BJ (cell line): ENCODE measurements around the gene ZNF578. TPM values are rescaled to one million over a fixed set of nuclear protein-coding genes. Genes with fewer than 3 reads are reported as not detected.
"Not testable (repeated sequence)": the region's sequence is repeated elsewhere in the genome, so short reads cannot be mapped to it uniquely, and the experiment has no call there.

ENCODE experiments used
- CTCF ChIA-PET: fragments of 350-600 bp; formaldehyde crosslinking; extraction: SDS; loops from one replicate; lab custom pipeline; 2021; ENCODE audit warnings: antibody characterized with exemption, inconsistent platforms; lab: Yijun Ruan, JAX
- POLR2A ChIA-PET: fragments of 300-600 bp; sonication (Branson Sonifier 250); formaldehyde crosslinking; extraction: SDS; loops from one replicate; lab custom pipeline; 2021; ENCODE audit warnings: antibody characterized with exemption; lab: Charles Lee
- DNase-seq: peaks from one replicate; pipeline ENCODE4 v3.0.0-alpha.2; 2011; ENCODE audit warnings: low read depth
- H3K27me3 ChIP-seq: 2 replicates; pipeline ENCODE4 v1.6.0; 2011; ENCODE audit warnings: low read length; ENCODE audit not compliant: control insufficient read depth, insufficient read depth
- H3K36me3 ChIP-seq: 2 replicates; pipeline ENCODE4 v1.5.1; 2011; ENCODE audit warnings: low read length; ENCODE audit not compliant: control insufficient read depth, insufficient read depth
- H3K4me3 ChIP-seq: 2 replicates; pipeline ENCODE4 v1.5.1; 2011; ENCODE audit warnings: low read depth, mild to moderate bottlenecking, control low read depth, low read length
- CTCF ChIP-seq: IDR thresholded peaks from 2 replicates; pipeline ENCODE4 v1.5.1; 2011; ENCODE audit warnings: low read depth, mild to moderate bottlenecking, control low read depth, inconsistent platforms, low read length, moderate library complexity; ENCODE audit not compliant: insufficient read depth
- polyA plus RNA-seq: library from polyadenylated mRNA; depleted of rRNA; stranded (reverse); fragments of >200 nt; gene quantifications from 2 replicates; pipeline ENCODE4 v1.2.3, GENCODE V29; 2011

The ZNF578 gene
- polyA plus RNA-seq, 1 experiment: 0.82 TPM

DNA sequence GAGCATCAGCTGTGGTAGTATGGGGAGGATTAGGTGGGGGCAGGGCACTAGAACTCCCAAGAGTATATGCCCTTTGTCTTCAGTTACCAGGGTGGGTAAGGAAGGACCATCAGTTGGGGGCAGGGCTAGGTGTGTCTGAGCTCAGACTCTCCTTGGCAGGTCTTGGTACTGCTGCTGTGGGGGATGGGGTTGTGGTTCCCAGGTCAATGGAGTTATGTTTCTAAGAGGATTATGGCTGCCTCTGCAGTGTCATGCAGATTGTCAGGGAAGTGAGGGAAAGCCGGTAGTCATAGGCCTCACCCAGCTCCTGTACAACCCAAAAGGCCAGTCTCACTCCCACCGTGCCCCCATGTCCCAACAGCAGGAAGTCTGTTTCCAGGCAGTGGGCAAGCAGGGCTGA lies 8.8 kb upstream of the ZNF578 start:
- no peak for TF ChIP-seq CTCF
- no peaks in the 10 kb centered on the region for H3K36me3 ChIP-seq
- H3K4me3 ChIP-seq: no peak overlapping the region
- no peaks in the 10 kb centered on the region for H3K27me3 ChIP-seq
- DNase-seq: no peak
- CTCF ChIA-PET: no interaction called here
- POLR2A ChIA-PET: no interaction called here

- DNase-seq: no peak
- TF ChIP-seq CTCF: no peak
- Histone ChIP-seq H3K4me3 (no peak overlapping the region), H3K36me3 (no peaks in the 10 kb centered on the region; the same call in 1 of the 2 replicates), H3K27me3 (no peaks in the 10 kb centered on the region)
- CTCF ChIA-PET: interaction anchor here (0.6 kb wide), 1 partner anchor 11 kb away, joined by 3 read pairs; no protein-coding TSS in a partner anchor
- POLR2A ChIA-PET: no interaction called here
Observed at GRCh38 chr19:52451241-52451640, 2.1 kb upstream of the ZNF578 start.

DNA sequence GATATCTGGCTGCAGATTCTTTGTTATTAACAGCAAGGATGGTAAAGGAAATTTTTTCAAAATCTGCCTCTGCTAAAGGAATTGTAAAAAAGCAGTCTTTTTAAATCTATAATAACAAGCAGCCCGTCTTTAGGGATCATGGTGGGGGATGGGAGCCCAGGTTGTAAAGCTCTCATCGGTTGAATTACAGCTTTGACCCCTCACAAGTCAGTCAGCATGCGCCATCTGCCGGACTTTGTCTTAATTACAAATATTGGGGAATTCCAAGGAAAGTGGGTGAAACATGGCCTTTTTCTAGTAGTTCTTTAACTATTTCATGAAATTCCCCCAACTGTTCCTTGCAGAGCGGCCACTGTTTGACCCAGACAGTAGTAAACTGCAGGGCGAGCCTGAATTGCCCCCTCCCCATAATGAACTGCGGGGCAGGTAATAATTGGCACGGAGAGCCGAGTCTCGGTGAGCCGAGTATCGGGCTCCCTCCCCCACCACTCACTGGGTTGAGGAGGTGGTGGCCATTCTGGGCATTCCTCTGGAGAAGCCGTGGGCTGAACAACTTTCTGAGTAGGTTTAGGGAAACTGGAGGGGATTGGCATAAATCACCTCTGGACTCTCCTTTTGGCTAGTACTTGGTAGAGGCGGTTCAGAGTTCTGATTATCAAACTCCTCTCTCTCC lies 11.6 kb downstream of the ZNF578 start:
- DNase-seq: no peak

DNA sequence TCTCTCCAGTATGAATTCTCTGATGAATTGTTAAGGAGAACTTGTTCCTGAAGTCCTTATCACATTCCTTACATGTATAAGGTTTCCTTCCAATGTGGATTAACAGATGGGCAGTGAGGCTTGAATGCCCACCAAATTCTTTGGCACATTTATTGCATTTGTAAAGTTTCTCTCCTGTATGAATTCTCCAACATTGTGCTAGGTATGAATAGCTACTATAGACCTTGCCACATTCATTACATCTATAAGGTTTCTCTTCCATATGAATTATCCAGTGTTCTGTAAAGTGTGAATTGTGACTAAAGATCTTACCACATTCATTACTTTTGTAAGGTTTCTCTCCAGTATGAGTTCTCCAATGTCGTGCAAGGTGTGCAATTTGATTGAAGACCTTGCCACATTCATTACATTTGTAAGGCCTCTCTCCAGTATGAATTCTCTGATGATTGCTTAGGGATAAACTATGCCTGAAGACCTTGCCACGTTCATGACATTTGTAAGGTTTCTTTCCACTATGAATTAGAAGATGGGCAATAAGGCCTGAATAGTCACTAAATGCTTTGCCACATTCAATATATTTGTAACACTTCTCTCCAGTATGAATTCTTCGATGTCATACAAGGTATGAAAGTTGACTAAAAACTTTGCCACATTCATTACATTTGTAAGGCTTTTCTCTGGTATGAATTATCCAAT lies 20.4 kb downstream of the ZNF578 start:
- CTCF ChIA-PET: no interaction called here
- DNase-seq: no peak
- TF ChIP-seq CTCF: no peak
- POLR2A ChIA-PET: no interaction called here
- no peaks in the 10 kb centered on the region for H3K36me3 ChIP-seq
- H3K27me3 ChIP-seq: no peaks in the 10 kb centered on the region
- H3K4me3 ChIP-seq: no peak overlapping the region

More for the DNA sequence above, 11.6 kb downstream of the ZNF578 start:
- no peak overlapping the region for H3K4me3 ChIP-seq
- H3K36me3 ChIP-seq: no peaks in the 10 kb centered on the region
- no peaks in the 10 kb centered on the region for H3K27me3 ChIP-seq
- no peak for TF ChIP-seq CTCF
- ChIA-PET CTCF (no interaction called here), POLR2A (no interaction called here)

- no peak for TF ChIP-seq CTCF
- POLR2A ChIA-PET: no interaction called here
- Histone ChIP-seq H3K27me3 (no peaks in the 10 kb centered on the region), H3K36me3 (no peaks in the 10 kb centered on the region), H3K4me3 (no peak overlapping the region)
- no peak for DNase-seq
- CTCF ChIA-PET: no interaction called here
Observed at GRCh38 chr19:52474351-52475127, 21.2 kb downstream of the ZNF578 start.

- H3K27me3 ChIP-seq, H3K4me3 ChIP-seq, POLR2A ChIA-PET, H3K36me3 ChIP-seq, DNase-seq, CTCF ChIA-PET: not testable (repeated sequence)
Observed at GRCh38 chr19:52484111-52484743, 30.9 kb downstream of the ZNF578 start.

DNA sequence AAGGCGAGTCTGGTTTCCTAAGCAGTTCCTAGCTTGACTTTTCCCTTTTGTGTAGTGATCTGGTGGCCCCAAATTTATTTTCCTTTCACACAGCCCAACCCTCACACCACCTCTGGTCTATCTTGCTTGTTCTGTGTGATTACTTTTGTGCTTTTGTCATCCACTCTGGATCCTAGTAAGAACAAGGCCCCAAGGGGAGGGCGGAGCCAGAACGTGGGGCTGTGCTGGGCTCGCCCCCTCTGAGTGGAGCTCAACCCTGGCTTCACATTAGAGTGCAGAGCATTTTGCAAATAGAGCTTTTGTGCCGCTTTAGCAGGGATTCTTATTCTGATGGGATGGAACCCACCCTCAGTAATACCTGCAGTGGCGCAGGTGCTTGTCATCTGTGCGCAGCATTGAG lies 31.7 kb downstream of the ZNF578 start:
- H3K36me3 ChIP-seq, POLR2A ChIA-PET, DNase-seq, H3K27me3 ChIP-seq, H3K4me3 ChIP-seq, CTCF ChIA-PET: not testable (repeated sequence)
